Stimulated activated CD4-positive, alpha-beta T cell treated with anti-CD3 and anti-CD28 coated beads, Interleukin-15, amount 100 ng/mL, for 1 hour (primary cell): Measurements from ENCODE around the gene TANK.
"Not testable (repeated sequence)": the region's sequence is repeated elsewhere in the genome, so short reads cannot be mapped to it uniquely, and the experiment has no call there.

ENCODE experiments used
- DNase-seq, 2 donors: peaks; one replicate each; pipeline ENCODE4 v3.0.0-alpha.2; 2020; ENCODE audit warnings: low read depth in 1 of 2, low spot score in 1 of 2

TANK gene

GRCh38 chr2:161160226-161161073 is at the start of gene TANK:
TSS of gene TANK (plus strand) at chr2:161160428. CDS start at chr2:161179663, 19,235 bp downstream.
- peak; percentile 76 to 78 for DNase-seq

- no peak for DNase-seq
Observed at GRCh38 chr2:161111531-161111930, 48.7 kb upstream of the TANK start.

- DNase-seq = no peak
Observed at GRCh38 chr2:161112908-161113307, 47.3 kb upstream of the TANK start.

- no peak for DNase-seq
Observed at GRCh38 chr2:161113693-161114575, 46.3 kb upstream of the TANK start.

- DNase-seq = no peak
Observed at GRCh38 chr2:161115205-161115604, 45.0 kb upstream of the TANK start.

- DNase-seq = no peak
Observed at GRCh38 chr2:161115605-161116380, 44.4 kb upstream of the TANK start.

GRCh38 chr2:161116509-161116908 is 43.7 kb upstream of the TANK start:
- DNase-seq = no peak

- DNase-seq = no peak
Observed at GRCh38 chr2:161117506-161117905, 42.7 kb upstream of the TANK start.

- DNase-seq = no peak
Observed at GRCh38 chr2:161118722-161119121, 41.5 kb upstream of the TANK start.

GRCh38 chr2:161119483-161119882 is 40.7 kb upstream of the TANK start:
- no peak for DNase-seq

- no peak for DNase-seq
Observed at GRCh38 chr2:161120775-161121174, 39.5 kb upstream of the TANK start.

- no peak for DNase-seq
Observed at GRCh38 chr2:161121622-161122021, 38.6 kb upstream of the TANK start.

GRCh38 chr2:161122772-161123530 is 37.3 kb upstream of the TANK start:
- no peak for DNase-seq

- no peak for DNase-seq
Observed at GRCh38 chr2:161123531-161124030, 36.6 kb upstream of the TANK start.

GRCh38 chr2:161124201-161124600 is 36.0 kb upstream of the TANK start:
- DNase-seq = no peak

GRCh38 chr2:161128885-161129284 is 31.3 kb upstream of the TANK start:
- DNase-seq = no peak

- DNase-seq = no peak
Observed at GRCh38 chr2:161130354-161130753, 29.9 kb upstream of the TANK start.

- DNase-seq = no peak
Observed at GRCh38 chr2:161131074-161131680, 29.1 kb upstream of the TANK start.

GRCh38 chr2:161131804-161132203 is 28.4 kb upstream of the TANK start:
- no peak for DNase-seq

- DNase-seq = not testable (repeated sequence)
Observed at GRCh38 chr2:161132384-161132783, 27.8 kb upstream of the TANK start.
